GM18858 (cell line): ENCODE measurements around the gene APOBEC3H.

Experiments
- ATAC-seq: cut with Tn5 transposase; IDR thresholded peaks from one replicate; pipeline ENCODE4 v1.9.1; 2021; ENCODE audit not compliant: unreplicated experiment

Gene APOBEC3H

GRCh38 chr22:39153220-39153717, 56.2 kb downstream of the APOBEC3H start:
- ATAC-seq: no peak
